ENCODE data around the gene KRTAP4-8. TPM values are rescaled to one million over a fixed set of nuclear protein-coding genes. Genes with fewer than 3 reads are reported as not detected.
"Not testable (repeated sequence)": the region's sequence is repeated elsewhere in the genome, so short reads cannot be mapped to it uniquely, and the experiment has no call there.

The KRTAP4-8 gene
- not detected for total RNA-seq

GRCh38 chr17:41098042-41098441 lies at the start of gene KRTAP4-8:
Gene KRTAP4-8, minus strand, starts transcription at chr17:41098142. Its CDS starts 58 bp downstream, at chr17:41098084.
- TF ChIP-seq, protein P1, sequence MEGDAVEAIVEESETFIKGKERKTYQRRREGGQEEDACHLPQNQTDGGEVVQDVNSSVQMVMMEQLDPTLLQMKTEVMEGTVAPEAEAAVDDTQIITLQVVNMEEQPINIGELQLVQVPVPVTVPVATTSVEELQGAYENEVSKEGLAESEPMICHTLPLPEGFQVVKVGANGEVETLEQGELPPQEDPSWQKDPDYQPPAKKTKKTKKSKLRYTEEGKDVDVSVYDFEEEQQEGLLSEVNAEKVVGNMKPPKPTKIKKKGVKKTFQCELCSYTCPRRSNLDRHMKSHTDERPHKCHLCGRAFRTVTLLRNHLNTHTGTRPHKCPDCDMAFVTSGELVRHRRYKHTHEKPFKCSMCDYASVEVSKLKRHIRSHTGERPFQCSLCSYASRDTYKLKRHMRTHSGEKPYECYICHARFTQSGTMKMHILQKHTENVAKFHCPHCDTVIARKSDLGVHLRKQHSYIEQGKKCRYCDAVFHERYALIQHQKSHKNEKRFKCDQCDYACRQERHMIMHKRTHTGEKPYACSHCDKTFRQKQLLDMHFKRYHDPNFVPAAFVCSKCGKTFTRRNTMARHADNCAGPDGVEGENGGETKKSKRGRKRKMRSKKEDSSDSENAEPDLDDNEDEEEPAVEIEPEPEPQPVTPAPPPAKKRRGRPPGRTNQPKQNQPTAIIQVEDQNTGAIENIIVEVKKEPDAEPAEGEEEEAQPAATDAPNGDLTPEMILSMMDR (IDR thresholded peaks at IDR 0.05) = no peak
- TF ChIP-seq POLR2A (IDR thresholded peaks at IDR 0.05) = no peak
- Histone ChIP-seq H3K27ac (no peak within 1 kb of the TSS), H3K4me1 (no peaks in the 10 kb centered on the region), H3K36me3 (no peaks in the 10 kb centered on the region), H3K4me3 (no peak within 1 kb of the TSS), H3K9me3 (no peaks in the 10 kb centered on the region), H3K27me3 (no peaks in the 10 kb centered on the region)
- intact Hi-C loops (cut with DNase I; ENCODE audit: low total_unique reads) = no loop called here
- DNase-seq = no peak

DNA sequence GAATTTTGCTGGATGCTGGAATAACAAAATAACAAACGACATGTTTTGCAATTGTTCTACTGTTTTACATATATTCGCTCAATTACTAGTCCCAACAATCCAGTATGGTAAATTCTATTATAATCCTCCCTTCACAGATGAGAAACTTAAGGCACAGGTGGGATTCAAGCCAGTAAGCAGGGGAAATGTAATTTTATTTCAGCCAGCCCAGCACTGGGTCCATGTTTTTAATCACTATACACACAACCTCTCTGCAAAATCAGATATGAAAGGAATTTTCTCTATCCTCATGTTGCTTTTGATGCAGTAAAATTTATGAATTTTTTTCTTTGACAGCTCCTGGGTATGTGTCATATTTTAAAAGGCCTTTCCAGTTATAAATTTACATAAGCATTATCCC lies 47.3 kb upstream of the KRTAP4-8 start:
- H3K4me1 ChIP-seq = no peaks in the 10 kb centered on the region
- intact Hi-C loops (cut with DNase I; ENCODE audit: low total_unique reads) = no loop called here
- H3K27me3 ChIP-seq = no peaks in the 10 kb centered on the region
- no peaks in the 10 kb centered on the region for H3K36me3 ChIP-seq
- no peak overlapping the region for H3K4me3 ChIP-seq
- no peaks in the 10 kb centered on the region for H3K9me3 ChIP-seq
- no peak for TF ChIP-seq POLR2A (IDR thresholded peaks at IDR 0.05)
- H3K27ac ChIP-seq = no peak overlapping the region
- no peak for DNase-seq

DNA sequence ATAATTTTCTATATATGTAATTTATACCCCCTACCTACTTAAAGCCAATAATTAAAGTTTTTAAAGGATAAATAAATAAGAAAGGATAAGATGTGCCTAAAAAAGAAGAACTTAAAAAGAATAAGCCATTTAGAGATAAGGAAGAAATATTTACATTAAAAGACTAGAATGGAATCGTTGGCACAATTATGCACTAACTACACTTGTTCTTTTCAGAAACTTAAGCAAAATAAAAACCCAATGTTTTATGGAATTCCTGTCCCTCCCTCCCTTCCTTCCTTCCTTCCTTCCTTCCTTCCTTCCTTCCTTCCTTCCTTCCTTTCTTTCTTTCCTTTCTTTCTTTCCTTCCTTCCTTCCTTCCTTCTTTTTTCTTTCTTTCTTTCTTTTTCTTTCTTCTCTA lies 46.9 kb upstream of the KRTAP4-8 start:
- no peaks in the 10 kb centered on the region for H3K36me3 ChIP-seq
- no peaks in the 10 kb centered on the region for H3K4me1 ChIP-seq
- intact Hi-C loops (cut with DNase I; ENCODE audit: low total_unique reads) = no loop called here

DNA sequence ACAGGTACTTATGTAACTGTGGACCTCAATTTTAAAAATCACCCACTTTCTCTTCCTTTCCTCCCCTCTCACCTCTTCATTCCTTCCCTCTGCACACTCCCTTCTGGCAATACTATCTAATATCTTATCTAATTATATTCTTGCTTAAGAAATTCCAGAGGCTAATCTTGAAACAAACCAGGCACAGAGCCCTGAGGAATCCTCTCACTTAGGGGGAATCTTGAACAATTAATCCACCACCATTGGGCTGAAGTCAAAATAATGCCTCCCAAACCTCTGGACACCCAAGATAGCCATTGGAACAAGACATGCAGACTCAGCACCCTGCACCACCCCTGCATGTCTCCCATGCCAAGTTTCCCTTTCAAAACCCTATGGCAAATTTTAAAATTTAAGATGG lies 43.4 kb upstream of the KRTAP4-8 start:
- intact Hi-C loops (cut with DNase I; ENCODE audit: low total_unique reads) = no loop called here
- TF ChIP-seq, protein P1 (IDR thresholded peaks at IDR 0.05) = no peak
- no peak for TF ChIP-seq POLR2A (IDR thresholded peaks at IDR 0.05)
- no peaks in the 10 kb centered on the region for H3K36me3 ChIP-seq
- no peaks in the 10 kb centered on the region for H3K27me3 ChIP-seq
- H3K27ac ChIP-seq = no peak overlapping the region
- DNase-seq = no peak
- no peaks in the 10 kb centered on the region for H3K4me1 ChIP-seq
- no peak overlapping the region for H3K4me3 ChIP-seq
- H3K9me3 ChIP-seq = no peaks in the 10 kb centered on the region

More for the DNA sequence above, 46.9 kb upstream of the KRTAP4-8 start:
- TF ChIP-seq POLR2A (IDR thresholded peaks at IDR 0.05) = no peak
- TF ChIP-seq, protein P1 (IDR thresholded peaks at IDR 0.05) = no peak
- no peaks in the 10 kb centered on the region for H3K27me3 ChIP-seq
- H3K27ac ChIP-seq = no peak overlapping the region
- H3K4me3 ChIP-seq = no peak overlapping the region
- DNase-seq = no peak
- no peaks in the 10 kb centered on the region for H3K9me3 ChIP-seq

GRCh38 chr17:41140360-41141131 lies 42.6 kb upstream of the KRTAP4-8 start, which contains the start of gene KRTAP4-6:
Gene KRTAP4-6, minus strand, starts transcription at chr17:41140544. Its CDS starts 57 bp downstream, at chr17:41140487.
- no peak within 1 kb of the TSS for H3K27ac ChIP-seq
- H3K4me1 ChIP-seq = no peaks in the 10 kb centered on the region
- no peak for DNase-seq
- no peaks in the 10 kb centered on the region for H3K9me3 ChIP-seq
- H3K4me3 ChIP-seq = no peak within 1 kb of the TSS
- intact Hi-C loops (cut with DNase I; ENCODE audit: low total_unique reads) = no loop called here
- no peaks in the 10 kb centered on the region for H3K27me3 ChIP-seq
- no peaks in the 10 kb centered on the region for H3K36me3 ChIP-seq
- TF ChIP-seq, protein P1 (IDR thresholded peaks at IDR 0.05) = no peak
- TF ChIP-seq POLR2A (IDR thresholded peaks at IDR 0.05) = no peak

- H3K4me1 ChIP-seq; H3K9me3 ChIP-seq; H3K4me3 ChIP-seq; intact Hi-C loops (cut with DNase I; ENCODE audit: low total_unique reads); H3K27ac ChIP-seq; H3K27me3 ChIP-seq; DNase-seq; H3K36me3 ChIP-seq: not testable (repeated sequence)
These were observed 41.9 kb upstream of the KRTAP4-8 start for GRCh38 chr17:41139865-41140264.

Measured in uterus (tissue), 4 donors.